Panc1 (cell line): ENCODE data around the gene GRIN2A. TPM values are rescaled to one million over a fixed set of nuclear protein-coding genes. Genes with fewer than 3 reads are reported as not detected.

ENCODE experiments used
- ATAC-seq: fragments of 200-7000 bp; cut with Tn5 transposase; 2 replicates; pipeline ENCODE4 v1.9.1; 2020; ENCODE audit warnings: mild to moderate bottlenecking, moderate library complexity
- BruUV-seq: library from RNA; stranded (reverse); fragments of 400-500 nt; replicated peaks from 2 replicates; lab custom pipeline; 2021; lab: Mats Ljungman, UMichigan
- CTCF ChIA-PET: fragments of 300-600 bp; sonication (Branson Sonifier 250); formaldehyde crosslinking; loops from one replicate; lab custom pipeline; 2022; ENCODE audit warnings: antibody characterized with exemption; lab: Charles Lee
- POLR2A ChIA-PET: fragments of 300-600 bp; sonication (Branson Sonifier 250); formaldehyde crosslinking; loops from one replicate; lab custom pipeline; 2022; ENCODE audit warnings: antibody characterized with exemption; lab: Charles Lee
- DNase-seq: peaks from one replicate; pipeline ENCODE4 v3.0.0-alpha.2; 2010; ENCODE audit warnings: low read depth, low spot score
- H3K27ac ChIP-seq: 2 replicates; pipeline ENCODE4 v1.5.1; 2011; ENCODE audit warnings: mild to moderate bottlenecking, low read length, inconsistent platforms
- H3K27me3 ChIP-seq: fragments of 200-500 bp; sonication (Bioruptor generic); 2 replicates; pipeline ENCODE4 v1.6.0; 2014; ENCODE audit warnings: low read length, inconsistent platforms; ENCODE audit not compliant: control insufficient read depth, insufficient read depth
- H3K36me3 ChIP-seq: fragments of 200-500 bp; sonication (Bioruptor generic); 2 replicates; pipeline ENCODE4 v1.5.1; 2014; ENCODE audit warnings: inconsistent platforms, mild to moderate bottlenecking, low read length, moderate library complexity; ENCODE audit not compliant: control insufficient read depth, insufficient read depth
- H3K4me1 ChIP-seq: 2 replicates; pipeline ENCODE4 v1.5.1; 2011; ENCODE audit warnings: inconsistent platforms, mild to moderate bottlenecking, low read length, moderate library complexity; ENCODE audit not compliant: control insufficient read depth, insufficient read depth
- H3K4me3 ChIP-seq, 2 experiments: 2 replicates each; pipeline ENCODE4 v1.5.1; 2011 to 2012; ENCODE audit warnings: low read depth in 2 of 2, low read length in 2 of 2, mild to moderate bottlenecking in 2 of 2, inconsistent platforms in 1 of 2, moderate library complexity in 1 of 2
- H3K9me3 ChIP-seq: fragments of 200-500 bp; sonication (Bioruptor generic); 2 replicates; pipeline ENCODE4 v1.5.1; 2014; ENCODE audit warnings: low read depth, mild to moderate bottlenecking, inconsistent platforms, low read length, moderate library complexity; ENCODE audit not compliant: control insufficient read depth, insufficient read depth
- POLR2AphosphoS5 ChIP-seq: IDR thresholded peaks from 2 replicates; pipeline ENCODE4 v1.6.1; 2012; ENCODE audit warnings: mild to moderate bottlenecking, low read depth, low read length, moderate library complexity
- REST ChIP-seq, 2 experiments: IDR thresholded peaks; 2 replicates each; pipeline ENCODE4 v1.6.1; 2011 to 2012; ENCODE audit warnings: low read depth in 2 of 2, control low read depth in 1 of 2, low read length in 1 of 2, mild to moderate bottlenecking in 1 of 2, moderate library complexity in 1 of 2; ENCODE audit not compliant: insufficient read depth in 1 of 2
- SIN3A ChIP-seq: IDR thresholded peaks from 2 replicates; pipeline ENCODE4 v1.6.1; 2012; ENCODE audit warnings: low read depth, mild to moderate bottlenecking, low read length, moderate library complexity, borderline replicate concordance; ENCODE audit not compliant: insufficient read depth
- TCF7L2 ChIP-seq: IDR thresholded peaks from 2 replicates; pipeline ENCODE4 v1.6.1; 2011; ENCODE audit warnings: mild to moderate bottlenecking, low read depth, low read length, inconsistent platforms
- in situ Hi-C: cut with HindIII; loops from 2 replicates; pipeline ENCODE4 v1.10.0; 2016; ENCODE audit warnings: low sequenced_read_pairs, low pct_unique_long_range_greater_than_20kb
- intact Hi-C: fragments of 100-400 bp; cut with micrococcal nuclease; formaldehyde crosslinking; loops from one replicate; pipeline ENCODE4 v1.10.0; 2022; ENCODE audit not compliant: unreplicated experiment
- total RNA-seq: library from RNA; stranded (reverse); gene quantifications from one replicate; pipeline ENCODE4 v1.2.1, GENCODE V29; 2021; ENCODE audit not compliant: unreplicated experiment
- TF ChIP-seq, protein P1 (sequence below): fragments of 450-650 bp; IDR thresholded peaks from 2 replicates; pipeline ENCODE4 v1.5.1; 2017; ENCODE audit warnings: mild to moderate bottlenecking

The GRIN2A gene
- total RNA-seq, 1 experiment from 2014 or later = 12.3 TPM

- TF ChIP-seq TCF7L2 (no peak), SIN3A (no peak), REST (IDR thresholded peaks at IDR 0.05; ENCODE audit: insufficient read depth in 1 of 2, low read depth in 2 of 2, low read length in 1 of 2) (no peak), POLR2AphosphoS5 (no peak)
- no peaks in the 10 kb centered on the region for H3K4me1 ChIP-seq
- ATAC-seq (no peak), DNase-seq (no peak)
- BruUV-seq = no TSS peak
- CTCF ChIA-PET = no interaction called here
- H3K27me3 ChIP-seq = no peaks in the 10 kb centered on the region
- H3K4me3 ChIP-seq = no peak overlapping the region
- POLR2A ChIA-PET = no interaction called here
- H3K9me3 ChIP-seq = no peaks in the 10 kb centered on the region
- no peaks in the 10 kb centered on the region for H3K36me3 ChIP-seq
- intact Hi-C loops (no loop called here), in situ Hi-C loops (no loop called here)
- H3K27ac ChIP-seq = no peak overlapping the region
Measured at GRCh38 chr16:9869776-9870175, 312.5 kb downstream of the GRIN2A start.

- CTCF ChIA-PET = no interaction called here
- Histone ChIP-seq H3K36me3 (no peaks in the 10 kb centered on the region), H3K4me1 (no peaks in the 10 kb centered on the region), H3K27me3 (no peaks in the 10 kb centered on the region), H3K4me3 (no peak overlapping the region), H3K9me3 (no peaks in the 10 kb centered on the region), H3K27ac (no peak overlapping the region)
- in situ Hi-C loops (no loop called here), intact Hi-C loops (no loop called here)
- TF ChIP-seq SIN3A = no peak
- TF ChIP-seq REST (IDR thresholded peaks at IDR 0.05; ENCODE audit: insufficient read depth in 1 of 2, low read depth in 2 of 2, low read length in 1 of 2) = no peak
- no peak for TF ChIP-seq TCF7L2
- TF ChIP-seq, protein P1, sequence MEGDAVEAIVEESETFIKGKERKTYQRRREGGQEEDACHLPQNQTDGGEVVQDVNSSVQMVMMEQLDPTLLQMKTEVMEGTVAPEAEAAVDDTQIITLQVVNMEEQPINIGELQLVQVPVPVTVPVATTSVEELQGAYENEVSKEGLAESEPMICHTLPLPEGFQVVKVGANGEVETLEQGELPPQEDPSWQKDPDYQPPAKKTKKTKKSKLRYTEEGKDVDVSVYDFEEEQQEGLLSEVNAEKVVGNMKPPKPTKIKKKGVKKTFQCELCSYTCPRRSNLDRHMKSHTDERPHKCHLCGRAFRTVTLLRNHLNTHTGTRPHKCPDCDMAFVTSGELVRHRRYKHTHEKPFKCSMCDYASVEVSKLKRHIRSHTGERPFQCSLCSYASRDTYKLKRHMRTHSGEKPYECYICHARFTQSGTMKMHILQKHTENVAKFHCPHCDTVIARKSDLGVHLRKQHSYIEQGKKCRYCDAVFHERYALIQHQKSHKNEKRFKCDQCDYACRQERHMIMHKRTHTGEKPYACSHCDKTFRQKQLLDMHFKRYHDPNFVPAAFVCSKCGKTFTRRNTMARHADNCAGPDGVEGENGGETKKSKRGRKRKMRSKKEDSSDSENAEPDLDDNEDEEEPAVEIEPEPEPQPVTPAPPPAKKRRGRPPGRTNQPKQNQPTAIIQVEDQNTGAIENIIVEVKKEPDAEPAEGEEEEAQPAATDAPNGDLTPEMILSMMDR = no peak
- TF ChIP-seq POLR2AphosphoS5 = no peak
- DNase-seq (no peak), ATAC-seq (no peak)
- BruUV-seq = no TSS peak
- POLR2A ChIA-PET = no interaction called here
Measured at GRCh38 chr16:9868606-9869149, 313.6 kb downstream of the GRIN2A start.
